Inferior parietal cortex (tissue), 1 donor: ENCODE results near the gene NRXN3.
"Not testable (repeated sequence)": the region's sequence is repeated elsewhere in the genome, so short reads cannot be mapped to it uniquely, and the experiment has no call there.

Source experiments
- DNase-seq: peaks from one replicate; pipeline ENCODE4 v3.0.0-alpha.2; 2016; ENCODE audit errors: extremely low spot score

NRXN3 gene

GRCh38 chr14:78997811-78998210 lies 827.6 kb downstream of the NRXN3 start:
- DNase-seq = peak; percentile 25

- no peak for DNase-seq
Measured at GRCh38 chr14:79009286-79009685, 839.1 kb downstream of the NRXN3 start.

- peak; percentile 69 for DNase-seq
Measured at GRCh38 chr14:79011091-79011919, 841.1 kb downstream of the NRXN3 start.

GRCh38 chr14:79011920-79012204 lies 841.7 kb downstream of the NRXN3 start:
- no peak for DNase-seq

GRCh38 chr14:79016828-79017505 lies 846.8 kb downstream of the NRXN3 start:
- no peak for DNase-seq

GRCh38 chr14:79017561-79017960 lies 847.4 kb downstream of the NRXN3 start:
- DNase-seq = no peak

GRCh38 chr14:79018836-79019235 lies 848.7 kb downstream of the NRXN3 start:
- DNase-seq = no peak

GRCh38 chr14:79019898-79020297 lies 849.7 kb downstream of the NRXN3 start:
- DNase-seq = not testable (repeated sequence)

- no peak for DNase-seq
Measured at GRCh38 chr14:79021766-79022165, 851.6 kb downstream of the NRXN3 start.

- DNase-seq = no peak
Measured at GRCh38 chr14:79027138-79027537, 857.0 kb downstream of the NRXN3 start.

GRCh38 chr14:79028281-79028680 lies 858.1 kb downstream of the NRXN3 start:
- no peak for DNase-seq

- no peak for DNase-seq
Measured at GRCh38 chr14:79036441-79036840, 866.3 kb downstream of the NRXN3 start.

GRCh38 chr14:79037106-79037505 lies 866.9 kb downstream of the NRXN3 start:
- DNase-seq = no peak

- no peak for DNase-seq
Measured at GRCh38 chr14:79037593-79037992, 867.4 kb downstream of the NRXN3 start.

GRCh38 chr14:79040790-79041189 lies 870.6 kb downstream of the NRXN3 start:
- no peak for DNase-seq

- peak; percentile 39 for DNase-seq
Measured at GRCh38 chr14:79043194-79043889, 873.2 kb downstream of the NRXN3 start.

GRCh38 chr14:79044894-79045624 lies 874.9 kb downstream of the NRXN3 start:
- DNase-seq = no peak

GRCh38 chr14:79050787-79051727 lies 880.9 kb downstream of the NRXN3 start:
- DNase-seq = no peak

- no peak for DNase-seq
Measured at GRCh38 chr14:79051742-79052141, 881.6 kb downstream of the NRXN3 start.

- no peak for DNase-seq
Measured at GRCh38 chr14:79056879-79057278, 886.7 kb downstream of the NRXN3 start.

- no peak for DNase-seq
Measured at GRCh38 chr14:79057333-79057732, 887.2 kb downstream of the NRXN3 start.
